Breast epithelium (tissue), 4 donors: ENCODE measurements around the gene RAPGEF1. TPM values are rescaled to one million over a fixed set of nuclear protein-coding genes. Genes with fewer than 3 reads are reported as not detected.

Experiments
- DNase-seq, 2 donors: peaks; one replicate each; pipeline ENCODE4 v3.0.0-alpha.2; 2019; ENCODE audit warnings: low spot score in 2 of 2
- H3K27ac ChIP-seq, 2 donors: fragments of 200-600 bp; sonication (generic) in 1 of 2; one replicate each; pipeline ENCODE4 v1.5.1; 2016 to 2019; ENCODE audit warnings: mild to moderate bottlenecking in 1 of 2
- H3K27me3 ChIP-seq, 2 donors: fragments of 200-600 bp; sonication (generic) in 1 of 2; one replicate each; pipeline versions ENCODE4 v1.5.1 to v1.6.0; 2017 to 2019; ENCODE audit warnings: control low read depth in 1 of 2, mild to moderate bottlenecking in 1 of 2
- H3K36me3 ChIP-seq: fragments of 200-600 bp; one replicate; pipeline ENCODE4 v1.5.1; 2019
- H3K4me1 ChIP-seq, 2 donors: fragments of 200-600 bp; sonication (generic); one replicate each; pipeline ENCODE4 v1.5.1; 2016 to 2019; ENCODE audit warnings: control low read depth in 1 of 2
- H3K4me3 ChIP-seq, 3 donors: fragments of 200-600 bp; sonication (generic); 1 replicate in 2 of 3; 2 replicates in 1 of 3; pipeline ENCODE4 v1.5.1; 2016 to 2019; ENCODE audit warnings: mild to moderate bottlenecking in 3 of 3, moderate library complexity in 2 of 3
- H3K9me3 ChIP-seq, 2 donors: fragments of 200-600 bp; sonication (generic) in 1 of 2; one replicate each; pipeline ENCODE4 v1.5.1; 2016 to 2019; ENCODE audit warnings: control low read depth in 1 of 2
- POLR2A ChIP-seq: fragments of 450-650 bp; IDR thresholded peaks from one replicate; pipeline ENCODE4 v1.6.1; 2016; ENCODE audit warnings: antibody characterized with exemption, mild to moderate bottlenecking, moderate library complexity
- POLR2AphosphoS5 ChIP-seq, 3 donors: sonication (generic); formaldehyde crosslinking; IDR thresholded peaks; one replicate each; pipeline ENCODE4 v1.6.1; 2017; ENCODE audit warnings: antibody characterized with exemption in 3 of 3
- intact Hi-C: fragments of 100-400 bp; cut with DNase I; formaldehyde crosslinking; loops from one replicate; pipeline ENCODE4 v1.15.1; 2023; ENCODE audit warnings: low total_unique reads
- total RNA-seq, 3 donors: library from RNA; depleted of rRNA; stranded (reverse); fragments of >200 nt; gene quantifications; one replicate each; pipeline ENCODE4 v1.1.0, GENCODE V29; 2016
- TF ChIP-seq, protein P1 (sequence below), 3 donors: fragments of 450-650 bp; IDR thresholded peaks; one replicate each; pipeline ENCODE4 v1.5.1; 2016 to 2017; ENCODE audit warnings: antibody characterized with exemption in 3 of 3, mild to moderate bottlenecking in 3 of 3, moderate library complexity in 3 of 3

Gene RAPGEF1
- total RNA-seq, 3 donors from 2014 or later = 35.3 to 38.0 (median 37.3) TPM

DNA sequence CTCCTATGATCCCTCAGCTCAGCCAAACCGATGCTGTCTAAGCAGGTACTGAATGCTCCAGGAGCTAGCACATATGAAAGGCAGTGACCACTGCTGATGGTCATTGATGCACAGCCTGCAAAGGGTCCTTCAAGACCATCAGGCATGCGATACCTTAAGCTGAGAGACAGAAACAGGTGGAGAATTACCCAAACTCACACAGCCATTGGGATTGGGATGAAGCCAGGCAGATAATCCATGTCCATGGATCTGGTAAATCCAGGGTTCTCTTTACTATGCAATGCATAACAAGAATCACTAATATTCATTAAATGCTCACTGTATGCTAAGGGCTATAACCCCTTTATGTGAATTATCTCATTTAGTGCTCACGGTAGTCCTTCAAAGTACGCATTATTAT, 36.2 kb downstream of the RAPGEF1 start:
- H3K27ac ChIP-seq = no peak overlapping the region

DNA sequence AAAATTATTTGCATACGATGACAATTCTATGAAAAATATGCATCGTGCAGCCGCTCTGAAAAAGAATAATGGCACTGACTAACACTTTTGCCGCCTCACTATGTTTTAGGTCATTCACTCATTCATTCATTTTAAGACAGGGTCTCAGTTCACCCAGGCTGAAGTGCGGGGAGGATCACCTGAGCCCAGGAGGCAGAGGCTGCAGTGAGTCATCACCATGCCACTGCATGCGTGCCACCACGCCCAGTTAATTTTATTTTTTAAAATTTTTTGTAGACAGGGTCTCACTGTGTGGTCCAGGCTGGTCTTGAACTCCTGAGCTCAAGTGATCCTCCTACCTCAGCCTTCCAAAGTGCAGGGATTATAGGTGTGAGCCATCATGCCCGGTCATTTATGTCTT, 37.0 kb downstream of the RAPGEF1 start:
- H3K4me1 ChIP-seq = peaks cover 8 to 20% of the 10 kb centered on the region in 2 donors
- no peak overlapping the region for H3K27ac ChIP-seq
- intact Hi-C loops = no loop called here
- H3K9me3 ChIP-seq = no peaks in the 10 kb centered on the region
- no peaks in the 10 kb centered on the region for H3K27me3 ChIP-seq
- H3K4me3 ChIP-seq = no peak overlapping the region
- TF ChIP-seq POLR2AphosphoS5 (IDR thresholded peaks at IDR 0.05) = no peak
- TF ChIP-seq, protein P1, sequence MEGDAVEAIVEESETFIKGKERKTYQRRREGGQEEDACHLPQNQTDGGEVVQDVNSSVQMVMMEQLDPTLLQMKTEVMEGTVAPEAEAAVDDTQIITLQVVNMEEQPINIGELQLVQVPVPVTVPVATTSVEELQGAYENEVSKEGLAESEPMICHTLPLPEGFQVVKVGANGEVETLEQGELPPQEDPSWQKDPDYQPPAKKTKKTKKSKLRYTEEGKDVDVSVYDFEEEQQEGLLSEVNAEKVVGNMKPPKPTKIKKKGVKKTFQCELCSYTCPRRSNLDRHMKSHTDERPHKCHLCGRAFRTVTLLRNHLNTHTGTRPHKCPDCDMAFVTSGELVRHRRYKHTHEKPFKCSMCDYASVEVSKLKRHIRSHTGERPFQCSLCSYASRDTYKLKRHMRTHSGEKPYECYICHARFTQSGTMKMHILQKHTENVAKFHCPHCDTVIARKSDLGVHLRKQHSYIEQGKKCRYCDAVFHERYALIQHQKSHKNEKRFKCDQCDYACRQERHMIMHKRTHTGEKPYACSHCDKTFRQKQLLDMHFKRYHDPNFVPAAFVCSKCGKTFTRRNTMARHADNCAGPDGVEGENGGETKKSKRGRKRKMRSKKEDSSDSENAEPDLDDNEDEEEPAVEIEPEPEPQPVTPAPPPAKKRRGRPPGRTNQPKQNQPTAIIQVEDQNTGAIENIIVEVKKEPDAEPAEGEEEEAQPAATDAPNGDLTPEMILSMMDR (IDR thresholded peaks at IDR 0.05) = no peak
- TF ChIP-seq POLR2A = no peak
- H3K36me3 ChIP-seq = no peaks in the 10 kb centered on the region
- DNase-seq = no peak

More for the DNA sequence above, 36.2 kb downstream of the RAPGEF1 start:
- intact Hi-C loops = no loop called here
- Histone ChIP-seq H3K4me1 (peaks cover 8 to 20% of the 10 kb centered on the region in 2 donors), H3K4me3 (no peak overlapping the region), H3K36me3 (no peaks in the 10 kb centered on the region), H3K9me3 (no peaks in the 10 kb centered on the region), H3K27me3 (no peaks in the 10 kb centered on the region)
- no peak for DNase-seq
- TF ChIP-seq POLR2AphosphoS5 (IDR thresholded peaks at IDR 0.05) (no peak), POLR2A (no peak)
- TF ChIP-seq, protein P1 (IDR thresholded peaks at IDR 0.05) = no peak

DNA sequence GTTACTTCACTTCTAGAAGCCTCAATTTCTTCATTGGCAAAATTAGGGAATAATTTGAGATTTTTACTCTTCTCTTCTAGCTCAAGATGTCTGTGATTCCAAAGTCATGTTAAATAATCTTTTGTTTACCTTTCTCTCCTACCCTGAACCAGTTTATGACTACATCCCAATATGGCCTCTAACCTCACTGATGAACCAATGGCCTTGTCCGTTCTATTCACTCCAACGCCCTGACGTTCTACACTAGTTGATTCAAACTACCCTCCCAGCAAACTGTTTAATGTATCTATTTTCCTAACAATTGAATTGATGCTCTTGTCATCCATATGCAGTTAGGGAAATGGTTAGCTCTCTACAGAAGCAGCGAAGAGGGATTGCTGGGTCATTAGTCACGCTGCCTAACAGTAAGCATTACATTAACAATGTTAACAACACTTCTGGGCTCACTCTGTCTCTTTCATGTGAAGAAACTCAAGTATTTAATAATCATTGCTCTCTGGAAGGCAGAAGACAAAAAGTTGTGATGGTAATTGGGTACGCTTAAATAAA, 38.0 kb downstream of the RAPGEF1 start:
- DNase-seq = no peak
- intact Hi-C loops = no loop called here
- H3K9me3 ChIP-seq = no peaks in the 10 kb centered on the region
- no peak overlapping the region for H3K27ac ChIP-seq
- no peaks in the 10 kb centered on the region for H3K27me3 ChIP-seq
- H3K4me3 ChIP-seq = no peak overlapping the region
- no peaks in the 10 kb centered on the region for H3K36me3 ChIP-seq
- TF ChIP-seq POLR2AphosphoS5 (IDR thresholded peaks at IDR 0.05) (no peak), POLR2A (no peak)
- TF ChIP-seq, protein P1 (IDR thresholded peaks at IDR 0.05) = no peak
- H3K4me1 ChIP-seq = peaks cover 8 to 20% of the 10 kb centered on the region in 2 donors

GRCh38 chr9:131701436-131701781, 38.5 kb downstream of the RAPGEF1 start:
- H3K4me1 ChIP-seq = peaks cover 8 to 20% of the 10 kb centered on the region in 2 donors

GRCh38 chr9:131700765-131701435, 39.0 kb downstream of the RAPGEF1 start:
- intact Hi-C loops = no loop called here
- H3K36me3 ChIP-seq = no peaks in the 10 kb centered on the region
- no peaks in the 10 kb centered on the region for H3K27me3 ChIP-seq
- H3K4me3 ChIP-seq = no peak overlapping the region
- H3K27ac ChIP-seq = no peak overlapping the region
- H3K4me1 ChIP-seq = peaks cover 3 to 18% of the 10 kb centered on the region in 2 donors
- H3K9me3 ChIP-seq = no peaks in the 10 kb centered on the region
- DNase-seq = no peak
- TF ChIP-seq POLR2AphosphoS5 (IDR thresholded peaks at IDR 0.05) = no peak
- no peak for TF ChIP-seq POLR2A
- TF ChIP-seq, protein P1 (IDR thresholded peaks at IDR 0.05) = no peak

More at GRCh38 chr9:131701436-131701781, 38.5 kb downstream of the RAPGEF1 start:
- Histone ChIP-seq H3K4me3 (no peak overlapping the region), H3K9me3 (no peaks in the 10 kb centered on the region), H3K36me3 (no peaks in the 10 kb centered on the region), H3K27ac (no peak overlapping the region), H3K27me3 (no peaks in the 10 kb centered on the region)
- intact Hi-C loops = no loop called here
- DNase-seq = no peak
- TF ChIP-seq, protein P1 (IDR thresholded peaks at IDR 0.05) = no peak
- TF ChIP-seq POLR2A = no peak
